WTC11 (cell line): ENCODE results near the gene BMP6. TPM values are rescaled to one million over a fixed set of nuclear protein-coding genes. Genes with fewer than 3 reads are reported as not detected.

Experiments
- ATAC-seq: fragments of 200-7000 bp; cut with Tn5 transposase; 2 replicates; pipeline ENCODE4 v1.10.0; 2021; ENCODE audit warnings: mild to moderate bottlenecking, moderate library complexity
- CTCF ChIA-PET: fragments of 300-600 bp; sonication (Branson Sonifier 250); formaldehyde crosslinking; loops from one replicate; lab custom pipeline; 2021; ENCODE audit warnings: antibody characterized with exemption; lab: Charles Lee
- POLR2A ChIA-PET: fragments of 350-600 bp; sonication (Branson Sonifier 250); formaldehyde crosslinking; loops from one replicate; lab custom pipeline; 2021; ENCODE audit warnings: antibody characterized with exemption; lab: Charles Lee
- DNase-seq: peaks from one replicate; pipeline ENCODE4 v3.0.0; 2021; ENCODE audit warnings: low spot score
- H3K27ac Mint-ChIP-seq: 2 replicates; pipeline ENCODE4 v1.8.0; 2021; ENCODE audit warnings: mixed read lengths
- H3K27me3 Mint-ChIP-seq: 2 replicates; pipeline ENCODE4 v1.8.0; 2021; ENCODE audit warnings: low read depth, mild to moderate bottlenecking, moderate library complexity, mixed read lengths
- H3K36me3 Mint-ChIP-seq: 2 replicates; pipeline ENCODE4 v1.8.0; 2021; ENCODE audit warnings: mixed read lengths
- H3K4me1 Mint-ChIP-seq: 2 replicates; pipeline ENCODE4 v1.8.0; 2022; ENCODE audit warnings: mixed read lengths
- H3K4me3 Mint-ChIP-seq: 2 replicates; pipeline ENCODE4 v1.8.0; 2021; ENCODE audit warnings: mild to moderate bottlenecking, moderate library complexity, mixed read lengths
- H3K9me3 Mint-ChIP-seq: 2 replicates; pipeline ENCODE4 v1.8.0; 2021; ENCODE audit warnings: mixed read lengths
- CREM ChIP-seq: sonication (generic); formaldehyde crosslinking; IDR thresholded peaks from 2 replicates; pipeline ENCODE4 v1.8.1; 2022; ENCODE audit warnings: mild to moderate bottlenecking, missing genetic modification reagents, moderate library complexity
- ESRRA ChIP-seq: sonication (generic); formaldehyde crosslinking; IDR thresholded peaks from 2 replicates; pipeline ENCODE4 v1.8.1; 2022; ENCODE audit warnings: mild to moderate bottlenecking, missing genetic modification reagents, borderline replicate concordance
- RORB ChIP-seq: fragments of 250-450 bp; sonication (Bioruptor Pico); IDR thresholded peaks from 2 replicates; pipeline ENCODE4 v1.9.0; 2021; ENCODE audit warnings: mild to moderate bottlenecking
- TCF7 ChIP-seq: sonication (generic); formaldehyde crosslinking; IDR thresholded peaks from 2 replicates; pipeline ENCODE4 v1.8.0; 2022; ENCODE audit warnings: mild to moderate bottlenecking, low read depth, missing genetic modification reagents, moderate library complexity
- ZNF263 ChIP-seq: sonication (generic); formaldehyde crosslinking; IDR thresholded peaks from 2 replicates; pipeline ENCODE4 v1.8.1; 2022; ENCODE audit warnings: low read depth, mild to moderate bottlenecking, moderate library complexity, missing genetic modification reagents
- ZNF317 ChIP-seq: sonication (generic); formaldehyde crosslinking; IDR thresholded peaks from 2 replicates; pipeline ENCODE4 v1.8.1; 2023; ENCODE audit warnings: low read depth, mild to moderate bottlenecking, moderate library complexity, missing genetic modification reagents, borderline replicate concordance
- ZNF671 ChIP-seq: fragments of 250-450 bp; sonication (Bioruptor Pico); IDR thresholded peaks from 2 replicates; pipeline ENCODE4 v1.8.0; 2021; ENCODE audit warnings: mild to moderate bottlenecking
- total RNA-seq: library from RNA; stranded (reverse); gene quantifications from 3 replicates; pipeline ENCODE4 v1.2.3, GENCODE V29; 2021
- TF ChIP-seq, protein P1 (sequence below): fragments of 250-450 bp; sonication (Bioruptor Pico); IDR thresholded peaks from 2 replicates; pipeline ENCODE4 v1.9.0; 2021; ENCODE audit warnings: mild to moderate bottlenecking, borderline replicate concordance
- TF ChIP-seq, protein P2 (sequence below): sonication (generic); formaldehyde crosslinking; IDR thresholded peaks from 2 replicates; pipeline ENCODE4 v1.8.0; 2022; ENCODE audit warnings: missing genetic modification reagents
- TF ChIP-seq, protein P3 (sequence below): sonication (generic); formaldehyde crosslinking; IDR thresholded peaks from 2 replicates; pipeline ENCODE4 v1.8.1; 2022; ENCODE audit warnings: low read depth, mild to moderate bottlenecking, moderate library complexity, missing genetic modification reagents, borderline replicate concordance
- TF ChIP-seq, protein P4 (sequence below): sonication (generic); formaldehyde crosslinking; IDR thresholded peaks from 2 replicates; pipeline ENCODE4 v1.8.1; 2023; ENCODE audit warnings: mild to moderate bottlenecking, missing genetic modification reagents
- TF ChIP-seq, protein P5 (sequence below): sonication (generic); formaldehyde crosslinking; IDR thresholded peaks from 2 replicates; pipeline ENCODE4 v1.8.1; 2023; ENCODE audit warnings: mild to moderate bottlenecking, missing genetic modification reagents
- TF ChIP-seq, protein P6 (sequence below): fragments of 250-450 bp; sonication (Bioruptor Pico); IDR thresholded peaks from 2 replicates; pipeline ENCODE4 v1.8.0; 2021; ENCODE audit warnings: mild to moderate bottlenecking
- TF ChIP-seq, protein P7 (sequence below): sonication (generic); formaldehyde crosslinking; IDR thresholded peaks from 2 replicates; pipeline ENCODE4 v1.8.1; 2022; ENCODE audit warnings: low read depth, missing genetic modification reagents, borderline replicate concordance

The BMP6 gene
- total RNA-seq, 1 experiment from 2014 or later: 1.0 TPM

DNA sequence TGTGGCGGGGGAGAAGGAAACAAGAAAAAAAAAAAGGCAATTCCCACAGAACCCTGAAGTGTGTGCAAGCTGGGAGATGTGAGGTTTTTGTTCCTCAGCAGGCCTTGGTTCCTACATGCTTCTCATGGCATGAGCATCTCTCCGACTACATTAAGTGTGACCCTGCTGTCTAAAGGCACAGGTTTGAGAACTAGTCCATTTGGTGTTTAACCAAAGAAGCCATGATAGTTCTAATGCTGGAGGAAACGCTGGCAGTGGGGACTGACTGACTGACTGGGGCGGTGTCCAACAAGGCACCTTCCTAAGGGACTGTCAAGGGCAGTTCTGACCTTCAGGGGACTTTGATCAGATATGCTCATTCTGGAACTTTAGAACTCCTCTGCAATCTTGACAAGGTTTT, 180.8 kb downstream of the BMP6 start (continued):
- TF ChIP-seq, protein P1, sequence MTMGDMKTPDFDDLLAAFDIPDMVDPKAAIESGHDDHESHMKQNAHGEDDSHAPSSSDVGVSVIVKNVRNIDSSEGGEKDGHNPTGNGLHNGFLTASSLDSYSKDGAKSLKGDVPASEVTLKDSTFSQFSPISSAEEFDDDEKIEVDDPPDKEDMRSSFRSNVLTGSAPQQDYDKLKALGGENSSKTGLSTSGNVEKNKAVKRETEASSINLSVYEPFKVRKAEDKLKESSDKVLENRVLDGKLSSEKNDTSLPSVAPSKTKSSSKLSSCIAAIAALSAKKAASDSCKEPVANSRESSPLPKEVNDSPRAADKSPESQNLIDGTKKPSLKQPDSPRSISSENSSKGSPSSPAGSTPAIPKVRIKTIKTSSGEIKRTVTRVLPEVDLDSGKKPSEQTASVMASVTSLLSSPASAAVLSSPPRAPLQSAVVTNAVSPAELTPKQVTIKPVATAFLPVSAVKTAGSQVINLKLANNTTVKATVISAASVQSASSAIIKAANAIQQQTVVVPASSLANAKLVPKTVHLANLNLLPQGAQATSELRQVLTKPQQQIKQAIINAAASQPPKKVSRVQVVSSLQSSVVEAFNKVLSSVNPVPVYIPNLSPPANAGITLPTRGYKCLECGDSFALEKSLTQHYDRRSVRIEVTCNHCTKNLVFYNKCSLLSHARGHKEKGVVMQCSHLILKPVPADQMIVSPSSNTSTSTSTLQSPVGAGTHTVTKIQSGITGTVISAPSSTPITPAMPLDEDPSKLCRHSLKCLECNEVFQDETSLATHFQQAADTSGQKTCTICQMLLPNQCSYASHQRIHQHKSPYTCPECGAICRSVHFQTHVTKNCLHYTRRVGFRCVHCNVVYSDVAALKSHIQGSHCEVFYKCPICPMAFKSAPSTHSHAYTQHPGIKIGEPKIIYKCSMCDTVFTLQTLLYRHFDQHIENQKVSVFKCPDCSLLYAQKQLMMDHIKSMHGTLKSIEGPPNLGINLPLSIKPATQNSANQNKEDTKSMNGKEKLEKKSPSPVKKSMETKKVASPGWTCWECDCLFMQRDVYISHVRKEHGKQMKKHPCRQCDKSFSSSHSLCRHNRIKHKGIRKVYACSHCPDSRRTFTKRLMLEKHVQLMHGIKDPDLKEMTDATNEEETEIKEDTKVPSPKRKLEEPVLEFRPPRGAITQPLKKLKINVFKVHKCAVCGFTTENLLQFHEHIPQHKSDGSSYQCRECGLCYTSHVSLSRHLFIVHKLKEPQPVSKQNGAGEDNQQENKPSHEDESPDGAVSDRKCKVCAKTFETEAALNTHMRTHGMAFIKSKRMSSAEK (CRISPR knock-in tag): no peak
- TF ChIP-seq, protein P2, sequence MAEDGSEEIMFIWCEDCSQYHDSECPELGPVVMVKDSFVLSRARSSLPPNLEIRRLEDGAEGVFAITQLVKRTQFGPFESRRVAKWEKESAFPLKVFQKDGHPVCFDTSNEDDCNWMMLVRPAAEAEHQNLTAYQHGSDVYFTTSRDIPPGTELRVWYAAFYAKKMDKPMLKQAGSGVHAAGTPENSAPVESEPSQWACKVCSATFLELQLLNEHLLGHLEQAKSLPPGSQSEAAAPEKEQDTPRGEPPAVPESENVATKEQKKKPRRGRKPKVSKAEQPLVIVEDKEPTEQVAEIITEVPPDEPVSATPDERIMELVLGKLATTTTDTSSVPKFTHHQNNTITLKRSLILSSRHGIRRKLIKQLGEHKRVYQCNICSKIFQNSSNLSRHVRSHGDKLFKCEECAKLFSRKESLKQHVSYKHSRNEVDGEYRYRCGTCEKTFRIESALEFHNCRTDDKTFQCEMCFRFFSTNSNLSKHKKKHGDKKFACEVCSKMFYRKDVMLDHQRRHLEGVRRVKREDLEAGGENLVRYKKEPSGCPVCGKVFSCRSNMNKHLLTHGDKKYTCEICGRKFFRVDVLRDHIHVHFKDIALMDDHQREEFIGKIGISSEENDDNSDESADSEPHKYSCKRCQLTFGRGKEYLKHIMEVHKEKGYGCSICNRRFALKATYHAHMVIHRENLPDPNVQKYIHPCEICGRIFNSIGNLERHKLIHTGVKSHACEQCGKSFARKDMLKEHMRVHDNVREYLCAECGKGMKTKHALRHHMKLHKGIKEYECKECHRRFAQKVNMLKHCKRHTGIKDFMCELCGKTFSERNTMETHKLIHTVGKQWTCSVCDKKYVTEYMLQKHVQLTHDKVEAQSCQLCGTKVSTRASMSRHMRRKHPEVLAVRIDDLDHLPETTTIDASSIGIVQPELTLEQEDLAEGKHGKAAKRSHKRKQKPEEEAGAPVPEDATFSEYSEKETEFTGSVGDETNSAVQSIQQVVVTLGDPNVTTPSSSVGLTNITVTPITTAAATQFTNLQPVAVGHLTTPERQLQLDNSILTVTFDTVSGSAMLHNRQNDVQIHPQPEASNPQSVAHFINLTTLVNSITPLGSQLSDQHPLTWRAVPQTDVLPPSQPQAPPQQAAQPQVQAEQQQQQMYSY (CRISPR knock-in tag): no peak
- TF ChIP-seq ZNF263: no peak
- TF ChIP-seq RORB: no peak

DNA sequence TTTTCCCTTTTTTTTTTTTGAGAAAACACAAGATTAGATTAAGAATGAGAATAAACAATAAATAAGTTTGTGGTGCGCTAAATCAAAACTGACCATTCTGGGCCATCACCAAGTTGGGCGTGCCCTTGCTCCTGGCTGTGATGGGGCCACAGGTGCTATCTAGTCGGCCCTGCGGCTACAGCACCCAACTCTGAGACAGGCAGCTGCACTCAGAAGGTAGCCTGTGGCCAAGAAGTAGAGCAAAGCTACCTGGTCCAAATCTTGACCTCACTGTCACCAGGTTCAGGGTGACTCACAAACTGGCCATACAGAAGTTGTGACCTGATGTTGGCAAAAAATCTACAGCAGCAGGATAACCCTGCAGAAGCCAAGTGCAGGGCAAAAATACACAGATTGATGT, 181.3 kb downstream of the BMP6 start:
- Mint-ChIP-seq H3K4me1 (peaks cover 9% of the 10 kb centered on the region), H3K27me3 (no peaks in the 10 kb centered on the region; the same call in 1 of the 2 replicates), H3K4me3 (no peak overlapping the region), H3K36me3 (peaks cover 27% of the 10 kb centered on the region), H3K9me3 (no peaks in the 10 kb centered on the region), H3K27ac (no peak overlapping the region)
- ATAC-seq: no peak
- CTCF ChIA-PET: interaction anchor here (1.4 kb wide), 1 partner anchor 184 kb away, joined by 4 read pairs; no protein-coding TSS in a partner anchor
- POLR2A ChIA-PET: no interaction called here
- TF ChIP-seq ZNF317 (CRISPR knock-in tag): no peak
- TF ChIP-seq CREM (CRISPR knock-in tag): no peak
- TF ChIP-seq, protein P3, sequence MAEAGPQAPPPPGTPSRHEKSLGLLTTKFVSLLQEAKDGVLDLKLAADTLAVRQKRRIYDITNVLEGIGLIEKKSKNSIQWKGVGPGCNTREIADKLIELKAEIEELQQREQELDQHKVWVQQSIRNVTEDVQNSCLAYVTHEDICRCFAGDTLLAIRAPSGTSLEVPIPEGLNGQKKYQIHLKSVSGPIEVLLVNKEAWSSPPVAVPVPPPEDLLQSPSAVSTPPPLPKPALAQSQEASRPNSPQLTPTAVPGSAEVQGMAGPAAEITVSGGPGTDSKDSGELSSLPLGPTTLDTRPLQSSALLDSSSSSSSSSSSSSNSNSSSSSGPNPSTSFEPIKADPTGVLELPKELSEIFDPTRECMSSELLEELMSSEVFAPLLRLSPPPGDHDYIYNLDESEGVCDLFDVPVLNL: no peak
- TF ChIP-seq TCF7 (CRISPR knock-in tag): no peak
- TF ChIP-seq, protein P4, sequence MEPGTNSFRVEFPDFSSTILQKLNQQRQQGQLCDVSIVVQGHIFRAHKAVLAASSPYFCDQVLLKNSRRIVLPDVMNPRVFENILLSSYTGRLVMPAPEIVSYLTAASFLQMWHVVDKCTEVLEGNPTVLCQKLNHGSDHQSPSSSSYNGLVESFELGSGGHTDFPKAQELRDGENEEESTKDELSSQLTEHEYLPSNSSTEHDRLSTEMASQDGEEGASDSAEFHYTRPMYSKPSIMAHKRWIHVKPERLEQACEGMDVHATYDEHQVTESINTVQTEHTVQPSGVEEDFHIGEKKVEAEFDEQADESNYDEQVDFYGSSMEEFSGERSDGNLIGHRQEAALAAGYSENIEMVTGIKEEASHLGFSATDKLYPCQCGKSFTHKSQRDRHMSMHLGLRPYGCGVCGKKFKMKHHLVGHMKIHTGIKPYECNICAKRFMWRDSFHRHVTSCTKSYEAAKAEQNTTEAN (CRISPR knock-in tag): no peak
- TF ChIP-seq, protein P5, sequence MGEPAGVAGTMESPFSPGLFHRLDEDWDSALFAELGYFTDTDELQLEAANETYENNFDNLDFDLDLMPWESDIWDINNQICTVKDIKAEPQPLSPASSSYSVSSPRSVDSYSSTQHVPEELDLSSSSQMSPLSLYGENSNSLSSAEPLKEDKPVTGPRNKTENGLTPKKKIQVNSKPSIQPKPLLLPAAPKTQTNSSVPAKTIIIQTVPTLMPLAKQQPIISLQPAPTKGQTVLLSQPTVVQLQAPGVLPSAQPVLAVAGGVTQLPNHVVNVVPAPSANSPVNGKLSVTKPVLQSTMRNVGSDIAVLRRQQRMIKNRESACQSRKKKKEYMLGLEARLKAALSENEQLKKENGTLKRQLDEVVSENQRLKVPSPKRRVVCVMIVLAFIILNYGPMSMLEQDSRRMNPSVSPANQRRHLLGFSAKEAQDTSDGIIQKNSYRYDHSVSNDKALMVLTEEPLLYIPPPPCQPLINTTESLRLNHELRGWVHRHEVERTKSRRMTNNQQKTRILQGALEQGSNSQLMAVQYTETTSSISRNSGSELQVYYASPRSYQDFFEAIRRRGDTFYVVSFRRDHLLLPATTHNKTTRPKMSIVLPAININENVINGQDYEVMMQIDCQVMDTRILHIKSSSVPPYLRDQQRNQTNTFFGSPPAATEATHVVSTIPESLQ: no peak
- TF ChIP-seq ZNF671 (CRISPR knock-in tag): no peak
- TF ChIP-seq, protein P6, sequence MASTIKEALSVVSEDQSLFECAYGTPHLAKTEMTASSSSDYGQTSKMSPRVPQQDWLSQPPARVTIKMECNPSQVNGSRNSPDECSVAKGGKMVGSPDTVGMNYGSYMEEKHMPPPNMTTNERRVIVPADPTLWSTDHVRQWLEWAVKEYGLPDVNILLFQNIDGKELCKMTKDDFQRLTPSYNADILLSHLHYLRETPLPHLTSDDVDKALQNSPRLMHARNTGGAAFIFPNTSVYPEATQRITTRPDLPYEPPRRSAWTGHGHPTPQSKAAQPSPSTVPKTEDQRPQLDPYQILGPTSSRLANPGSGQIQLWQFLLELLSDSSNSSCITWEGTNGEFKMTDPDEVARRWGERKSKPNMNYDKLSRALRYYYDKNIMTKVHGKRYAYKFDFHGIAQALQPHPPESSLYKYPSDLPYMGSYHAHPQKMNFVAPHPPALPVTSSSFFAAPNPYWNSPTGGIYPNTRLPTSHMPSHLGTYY (CRISPR knock-in tag): no peak
- TF ChIP-seq, protein P7, sequence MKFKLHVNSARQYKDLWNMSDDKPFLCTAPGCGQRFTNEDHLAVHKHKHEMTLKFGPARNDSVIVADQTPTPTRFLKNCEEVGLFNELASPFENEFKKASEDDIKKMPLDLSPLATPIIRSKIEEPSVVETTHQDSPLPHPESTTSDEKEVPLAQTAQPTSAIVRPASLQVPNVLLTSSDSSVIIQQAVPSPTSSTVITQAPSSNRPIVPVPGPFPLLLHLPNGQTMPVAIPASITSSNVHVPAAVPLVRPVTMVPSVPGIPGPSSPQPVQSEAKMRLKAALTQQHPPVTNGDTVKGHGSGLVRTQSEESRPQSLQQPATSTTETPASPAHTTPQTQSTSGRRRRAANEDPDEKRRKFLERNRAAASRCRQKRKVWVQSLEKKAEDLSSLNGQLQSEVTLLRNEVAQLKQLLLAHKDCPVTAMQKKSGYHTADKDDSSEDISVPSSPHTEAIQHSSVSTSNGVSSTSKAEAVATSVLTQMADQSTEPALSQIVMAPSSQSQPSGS (CRISPR knock-in tag): no peak
- no peak for TF ChIP-seq ESRRA (CRISPR knock-in tag)
- TF ChIP-seq RORB: no peak
- DNase-seq: no peak
